Keratinocyte (primary cell): ENCODE data around the gene TBL1Y. TPM values are rescaled to one million over a fixed set of nuclear protein-coding genes. Genes with fewer than 3 reads are reported as not detected.

ENCODE experiments used
- DNase-seq: peaks from one replicate; pipeline ENCODE4 v3.0.0-alpha.2; 2011; ENCODE audit warnings: low read depth, missing footprints, low spot score
- FAIRE-seq: peaks from 2 replicates; lab custom pipeline; 2011; peaks lifted over from hg19 to GRCh38; lab: Jason Lieb, UNC
- H2AFZ ChIP-seq: 2 replicates; pipeline ENCODE4 v1.6.0; 2012; ENCODE audit warnings: low read length, control low read depth, inconsistent platforms; ENCODE audit not compliant: control insufficient read depth
- H3K27ac ChIP-seq: 2 replicates; pipeline ENCODE4 v1.5.1; 2011; ENCODE audit warnings: low read length; ENCODE audit not compliant: control insufficient read depth, insufficient read depth
- H3K27me3 ChIP-seq: 3 replicates; pipeline ENCODE4 v1.6.0; 2011; ENCODE audit warnings: low read length; ENCODE audit not compliant: control insufficient read depth, insufficient read depth; ENCODE audit errors: extremely low read depth
- H3K36me3 ChIP-seq, 2 experiments: 2 replicates in 1 of 2; 3 replicates in 1 of 2; pipeline ENCODE4 v1.5.1; 2011; ENCODE audit warnings: low read length in 2 of 2, mild to moderate bottlenecking in 1 of 2; ENCODE audit not compliant: control insufficient read depth in 2 of 2, insufficient read depth in 2 of 2; ENCODE audit errors: extremely low read depth in 1 of 2
- H3K4me1 ChIP-seq: 3 replicates; pipeline ENCODE4 v1.5.1; 2011; ENCODE audit warnings: low read length; ENCODE audit not compliant: control insufficient read depth, insufficient read depth; ENCODE audit errors: extremely low read depth
- H3K4me2 ChIP-seq: 3 replicates; pipeline ENCODE4 v1.6.0; 2011; ENCODE audit warnings: low read depth, low read length; ENCODE audit not compliant: control insufficient read depth, insufficient read depth; ENCODE audit errors: extremely low read depth
- H3K4me3 ChIP-seq, 3 experiments: fragments of 200-600 bp in 1 of 3; sonication (generic) in 1 of 3; 2 replicates in 2 of 3; 3 replicates in 1 of 3; pipeline ENCODE4 v1.5.1; 2011 to 2016; ENCODE audit warnings: low read length in 3 of 3, mild to moderate bottlenecking in 3 of 3, control low read depth in 2 of 3, inconsistent platforms in 1 of 3, low read depth in 1 of 3, mixed read lengths in 1 of 3, mixed run types in 1 of 3, moderate library complexity in 1 of 3; ENCODE audit not compliant: control insufficient read depth in 2 of 3, insufficient read depth in 2 of 3; ENCODE audit errors: extremely low read depth in 1 of 3
- H3K79me2 ChIP-seq: 2 replicates; pipeline ENCODE4 v1.6.0; 2012; ENCODE audit warnings: low read length; ENCODE audit not compliant: control insufficient read depth, insufficient read depth
- H3K9ac ChIP-seq: 3 replicates; pipeline ENCODE4 v1.6.0; 2011; ENCODE audit warnings: low read length; ENCODE audit not compliant: control insufficient read depth, insufficient read depth; ENCODE audit errors: extremely low read depth
- H3K9me1 ChIP-seq: 3 replicates; pipeline ENCODE4 v1.6.0; 2011; ENCODE audit warnings: low read length; ENCODE audit not compliant: control insufficient read depth, insufficient read depth; ENCODE audit errors: extremely low read depth
- H3K9me3 ChIP-seq: 2 replicates; pipeline ENCODE4 v1.5.1; 2012; ENCODE audit warnings: low read depth, low read length; ENCODE audit not compliant: control insufficient read depth
- H4K20me1 ChIP-seq: 3 replicates; pipeline ENCODE4 v1.6.0; 2011; ENCODE audit warnings: low read length; ENCODE audit not compliant: control insufficient read depth, insufficient read depth; ENCODE audit errors: extremely low read depth
- EZH2 ChIP-seq: IDR thresholded peaks from one replicate; pipeline ENCODE4 v1.6.1; 2012; ENCODE audit warnings: inconsistent platforms, mild to moderate bottlenecking, low read length, moderate library complexity
- dilution Hi-C: fragments of 300-500 bp; cut with MboI; formaldehyde crosslinking; loops from one replicate; pipeline ENCODE4 v1.7.0; 2020; ENCODE audit warnings: low sequenced_read_pairs; ENCODE audit not compliant: extremely low pct_ligation_motif_present
- polyA plus RNA-seq, 5 experiments: library from polyadenylated mRNA; depleted of rRNA in 3 of 5; stranded (reverse) in 3 of 5; stranded (forward) in 1 of 5; unstranded in 1 of 5; fragments of >200 nt; gene quantifications; 1 replicate in 1 of 5; 2 replicates in 3 of 5; 3 replicates in 1 of 5; pipeline versions ENCODE4 v1.2.1 to v1.2.3, GENCODE V29; 2011 to 2012; ENCODE audit warnings: missing spikeins in 2 of 5, low read depth in 1 of 5, low replicate concordance in 1 of 5
- TF ChIP-seq, protein P1 (sequence below), 3 experiments: IDR thresholded peaks in 1 of 3; conservative IDR thresholded peaks in 1 of 3; optimal IDR thresholded peaks in 1 of 3; 2 replicates in 2 of 3; 3 replicates in 1 of 3; pipeline versions ENCODE3 to v1.5.1; 2011; ENCODE audit warnings: low read length in 3 of 3, mild to moderate bottlenecking in 3 of 3, moderate library complexity in 2 of 3, control low read depth in 1 of 3, inconsistent platforms in 1 of 3; ENCODE audit not compliant: insufficient read depth in 2 of 3; ENCODE audit errors: extremely low read depth in 1 of 3

Gene TBL1Y
- polyA plus RNA-seq, 1 donor (not counting 4 experiments of a cell fraction or from before 2014, with no cell fraction given), result not detected

DNA sequence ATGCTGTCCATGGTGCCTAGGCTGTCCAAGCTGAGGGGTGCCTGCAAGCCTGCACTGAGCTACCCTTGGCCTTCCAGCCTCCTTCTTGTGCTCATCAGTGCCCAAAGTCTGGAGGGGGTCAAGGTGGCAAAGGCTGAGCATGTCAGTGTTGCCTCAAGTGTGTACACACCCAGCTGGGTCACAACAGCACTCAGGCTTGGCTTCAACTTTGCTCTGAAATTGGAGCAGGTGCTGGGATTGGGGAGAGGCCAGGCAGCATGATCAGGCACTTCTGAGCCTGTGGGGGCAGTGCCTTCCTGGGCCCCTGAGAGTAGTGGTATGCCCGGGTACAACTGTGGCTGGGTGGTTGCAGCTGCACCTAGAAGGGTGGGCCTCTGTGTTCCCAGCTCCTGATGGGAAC is 18.7 kb downstream of the TBL1Y start:
- H3K4me1 ChIP-seq, result no peaks in the 10 kb centered on the region
- DNase-seq (no peak), FAIRE-seq (no peak)
- no peaks in the 10 kb centered on the region for H3K27me3 ChIP-seq
- H3K36me3 ChIP-seq, result no peaks in the 10 kb centered on the region
- no peaks in the 10 kb centered on the region for H3K79me2 ChIP-seq
- H3K9ac ChIP-seq, result no peak overlapping the region
- no peak overlapping the region for H3K4me2 ChIP-seq
- H4K20me1 ChIP-seq, result no peaks in the 10 kb centered on the region
- TF ChIP-seq, protein P1, sequence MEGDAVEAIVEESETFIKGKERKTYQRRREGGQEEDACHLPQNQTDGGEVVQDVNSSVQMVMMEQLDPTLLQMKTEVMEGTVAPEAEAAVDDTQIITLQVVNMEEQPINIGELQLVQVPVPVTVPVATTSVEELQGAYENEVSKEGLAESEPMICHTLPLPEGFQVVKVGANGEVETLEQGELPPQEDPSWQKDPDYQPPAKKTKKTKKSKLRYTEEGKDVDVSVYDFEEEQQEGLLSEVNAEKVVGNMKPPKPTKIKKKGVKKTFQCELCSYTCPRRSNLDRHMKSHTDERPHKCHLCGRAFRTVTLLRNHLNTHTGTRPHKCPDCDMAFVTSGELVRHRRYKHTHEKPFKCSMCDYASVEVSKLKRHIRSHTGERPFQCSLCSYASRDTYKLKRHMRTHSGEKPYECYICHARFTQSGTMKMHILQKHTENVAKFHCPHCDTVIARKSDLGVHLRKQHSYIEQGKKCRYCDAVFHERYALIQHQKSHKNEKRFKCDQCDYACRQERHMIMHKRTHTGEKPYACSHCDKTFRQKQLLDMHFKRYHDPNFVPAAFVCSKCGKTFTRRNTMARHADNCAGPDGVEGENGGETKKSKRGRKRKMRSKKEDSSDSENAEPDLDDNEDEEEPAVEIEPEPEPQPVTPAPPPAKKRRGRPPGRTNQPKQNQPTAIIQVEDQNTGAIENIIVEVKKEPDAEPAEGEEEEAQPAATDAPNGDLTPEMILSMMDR (optimal IDR thresholded peaks at IDR 0.05 in 1 of 3, IDR thresholded peaks at IDR 0.05 in 1 of 3, conservative IDR thresholded peaks at IDR 0.05 in 1 of 3; ENCODE audit: extremely low read depth in 1 of 3, insufficient read depth in 2 of 3, low read length in 3 of 3), result no peak
- no peak for TF ChIP-seq EZH2
- no peaks in the 10 kb centered on the region for H3K9me1 ChIP-seq
- no peaks in the 10 kb centered on the region for H3K9me3 ChIP-seq
- no peak overlapping the region for H2AFZ ChIP-seq
- no peak overlapping the region for H3K27ac ChIP-seq
- dilution Hi-C loops, result no loop called here
- no peak overlapping the region for H3K4me3 ChIP-seq

- no peaks in the 10 kb centered on the region for H3K79me2 ChIP-seq
- no peaks in the 10 kb centered on the region for H3K9me3 ChIP-seq
- DNase-seq, result no peak
- no peaks in the 10 kb centered on the region for H4K20me1 ChIP-seq
- H3K4me2 ChIP-seq, result no peak overlapping the region
- H3K9me1 ChIP-seq, result no peaks in the 10 kb centered on the region
- H3K36me3 ChIP-seq, result no peaks in the 10 kb centered on the region
- H3K4me3 ChIP-seq, result no peak overlapping the region
- no peak overlapping the region for H3K27ac ChIP-seq
- no peaks in the 10 kb centered on the region for H3K4me1 ChIP-seq
- H3K9ac ChIP-seq, result no peak overlapping the region
- dilution Hi-C loops, result no loop called here
- TF ChIP-seq EZH2, result no peak
- TF ChIP-seq, protein P1 (optimal IDR thresholded peaks at IDR 0.05 in 1 of 3, IDR thresholded peaks at IDR 0.05 in 1 of 3, conservative IDR thresholded peaks at IDR 0.05 in 1 of 3; ENCODE audit: extremely low read depth in 1 of 3, insufficient read depth in 2 of 3, low read length in 3 of 3), result no peak
- no peak overlapping the region for H2AFZ ChIP-seq
- no peaks in the 10 kb centered on the region for H3K27me3 ChIP-seq
- FAIRE-seq, result no peak
Measured at GRCh38 chrY:6931779-6932396, 21.4 kb downstream of the TBL1Y start.
